ENCODE data around the gene GPD1L. TPM values are rescaled to one million over a fixed set of nuclear protein-coding genes. Genes with fewer than 3 reads are reported as not detected.
"Not testable (repeated sequence)": the region's sequence is repeated elsewhere in the genome, so short reads cannot be mapped to it uniquely, and the experiment has no call there.

Gene GPD1L
- total RNA-seq, 1 donor from 2014 or later, result 77.9 TPM

- no peaks in the 10 kb centered on the region for H3K36me3 ChIP-seq
- intact Hi-C loops (cut with DNase I), result no loop called here
- H3K4me3 ChIP-seq, result peak overlapping the region; percentile 98
- H3K27me3 ChIP-seq (ENCODE audit: low read depth), result no peaks in the 10 kb centered on the region
- H3K27ac ChIP-seq, result peak overlapping the region; percentile 92
- peak; percentile 58 to 71 for ATAC-seq
- H3K9me3 ChIP-seq, result peaks cover 12% of the 10 kb centered on the region
- TF ChIP-seq, protein P1, sequence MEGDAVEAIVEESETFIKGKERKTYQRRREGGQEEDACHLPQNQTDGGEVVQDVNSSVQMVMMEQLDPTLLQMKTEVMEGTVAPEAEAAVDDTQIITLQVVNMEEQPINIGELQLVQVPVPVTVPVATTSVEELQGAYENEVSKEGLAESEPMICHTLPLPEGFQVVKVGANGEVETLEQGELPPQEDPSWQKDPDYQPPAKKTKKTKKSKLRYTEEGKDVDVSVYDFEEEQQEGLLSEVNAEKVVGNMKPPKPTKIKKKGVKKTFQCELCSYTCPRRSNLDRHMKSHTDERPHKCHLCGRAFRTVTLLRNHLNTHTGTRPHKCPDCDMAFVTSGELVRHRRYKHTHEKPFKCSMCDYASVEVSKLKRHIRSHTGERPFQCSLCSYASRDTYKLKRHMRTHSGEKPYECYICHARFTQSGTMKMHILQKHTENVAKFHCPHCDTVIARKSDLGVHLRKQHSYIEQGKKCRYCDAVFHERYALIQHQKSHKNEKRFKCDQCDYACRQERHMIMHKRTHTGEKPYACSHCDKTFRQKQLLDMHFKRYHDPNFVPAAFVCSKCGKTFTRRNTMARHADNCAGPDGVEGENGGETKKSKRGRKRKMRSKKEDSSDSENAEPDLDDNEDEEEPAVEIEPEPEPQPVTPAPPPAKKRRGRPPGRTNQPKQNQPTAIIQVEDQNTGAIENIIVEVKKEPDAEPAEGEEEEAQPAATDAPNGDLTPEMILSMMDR (IDR thresholded peaks at IDR 0.05), result no peak
- peaks cover 44% of the 10 kb centered on the region for H3K4me1 ChIP-seq
- DNase-seq, result peak; percentile 89
Measured at GRCh38 chr3:32106929-32107362, 526 bp downstream of the GPD1L start.

DNA sequence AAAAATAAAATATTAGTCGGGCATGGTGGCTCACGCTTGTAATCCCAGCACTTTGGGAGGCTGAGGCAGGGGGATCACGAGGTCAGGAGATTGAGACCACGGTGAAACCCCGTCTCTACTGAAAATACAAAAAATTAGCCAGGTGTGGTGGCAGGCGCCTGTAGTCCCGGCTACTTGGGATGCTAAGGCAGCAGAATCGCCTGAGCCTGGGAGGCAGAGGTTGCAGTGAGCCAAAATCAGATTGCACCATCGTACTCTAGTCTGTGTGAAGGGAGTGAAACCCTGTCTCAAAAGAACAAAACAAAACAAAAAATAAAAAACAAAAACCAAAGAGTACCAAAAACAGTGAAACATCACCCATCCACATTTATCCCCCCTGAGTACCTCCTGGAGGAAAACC is 1.8 kb downstream of the GPD1L start:
- H3K9me3 ChIP-seq; H3K36me3 ChIP-seq; ATAC-seq; intact Hi-C loops (cut with DNase I); H3K27me3 ChIP-seq (ENCODE audit: low read depth); DNase-seq: not testable (repeated sequence)
- H3K4me1 ChIP-seq, result peaks cover 46% of the 10 kb centered on the region
- peak overlapping the region; percentile 92 for H3K27ac ChIP-seq
- H3K4me3 ChIP-seq, result peak overlapping the region; percentile 98

DNA sequence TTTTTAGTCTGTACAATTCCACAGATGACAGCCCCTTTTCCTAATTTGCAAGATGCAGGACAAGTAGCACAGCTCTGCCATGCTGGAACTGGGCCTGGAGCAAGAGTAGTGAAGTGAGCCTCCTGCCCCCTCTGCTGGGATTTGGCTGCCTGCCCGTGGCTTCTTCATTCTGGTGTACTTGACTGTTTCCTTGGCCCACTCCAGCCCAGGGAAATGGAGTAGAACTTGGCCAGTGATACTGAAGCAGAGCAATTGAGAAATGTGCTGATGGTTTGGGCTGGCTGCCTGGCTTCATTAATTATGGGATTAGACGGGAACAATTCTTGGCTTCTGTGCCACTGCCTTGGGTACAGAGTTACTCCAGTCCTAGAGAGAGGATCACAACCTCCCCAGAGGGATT is 2.8 kb downstream of the GPD1L start:
- peaks cover 46% of the 10 kb centered on the region for H3K4me1 ChIP-seq
- no peak overlapping the region for H3K4me3 ChIP-seq
- DNase-seq, result peak; percentile 89
- no peaks in the 10 kb centered on the region for H3K36me3 ChIP-seq
- TF ChIP-seq, protein P1 (IDR thresholded peaks at IDR 0.05), result no peak
- H3K27me3 ChIP-seq (ENCODE audit: low read depth), result no peaks in the 10 kb centered on the region
- H3K27ac ChIP-seq, result peak overlapping the region; percentile 92
- H3K9me3 ChIP-seq, result no peaks in the 10 kb centered on the region
- intact Hi-C loops (cut with DNase I), result no loop called here
- ATAC-seq, result peak; percentile 34 to 39

DNA sequence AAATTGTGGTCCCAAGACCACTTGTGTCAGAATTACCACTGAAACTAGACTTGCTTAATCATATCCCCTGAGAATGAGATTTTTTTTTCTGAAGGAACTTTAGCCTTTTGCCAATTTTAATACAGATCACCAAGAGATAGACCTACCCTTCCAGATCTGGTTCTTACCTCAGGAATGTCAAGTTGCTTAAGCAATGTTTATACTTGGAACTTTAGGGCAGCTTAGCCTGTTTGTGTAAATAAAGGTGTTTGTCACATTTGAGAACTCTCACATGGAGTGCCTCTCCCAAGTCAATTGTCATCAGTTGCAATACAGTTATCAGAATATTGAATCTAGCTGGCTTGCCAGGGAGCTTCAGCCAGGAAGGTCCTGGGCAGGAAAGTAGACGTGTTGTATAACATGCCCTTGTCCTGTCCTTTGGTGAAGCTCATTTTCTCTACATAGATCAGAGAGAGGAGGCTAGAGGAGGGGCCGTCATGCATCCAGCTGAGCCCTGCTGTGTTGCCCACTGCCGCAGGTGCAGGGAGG is 3.9 kb downstream of the GPD1L start:
- peak overlapping the region; percentile 92 for H3K27ac ChIP-seq

GRCh38 chr3:32111560-32111959 is 5.1 kb downstream of the GPD1L start:
- H3K36me3 ChIP-seq, result no peaks in the 10 kb centered on the region
- no peak overlapping the region for H3K4me3 ChIP-seq
- intact Hi-C loops (cut with DNase I), result no loop called here
- DNase-seq (no peak), ATAC-seq (no peak)
- H3K27ac ChIP-seq, result no peak overlapping the region
- no peaks in the 10 kb centered on the region for H3K27me3 ChIP-seq (ENCODE audit: low read depth)
- H3K9me3 ChIP-seq, result no peaks in the 10 kb centered on the region
- TF ChIP-seq, protein P1 (IDR thresholded peaks at IDR 0.05), result no peak
- peaks cover 51% of the 10 kb centered on the region for H3K4me1 ChIP-seq

More for the DNA sequence above, 3.9 kb downstream of the GPD1L start:
- Histone ChIP-seq H3K9me3 (no peaks in the 10 kb centered on the region), H3K4me1 (peaks cover 46% of the 10 kb centered on the region), H3K27me3 (ENCODE audit: low read depth) (no peaks in the 10 kb centered on the region), H3K36me3 (no peaks in the 10 kb centered on the region), H3K4me3 (no peak overlapping the region)
- peak in 1 of 2 donors; percentile 9 for ATAC-seq
- TF ChIP-seq, protein P1 (IDR thresholded peaks at IDR 0.05), result no peak
- DNase-seq, result no peak
- intact Hi-C loops (cut with DNase I), result no loop called here

- intact Hi-C loops (cut with DNase I), result no loop called here
- H3K36me3 ChIP-seq, result no peaks in the 10 kb centered on the region
- no peaks in the 10 kb centered on the region for H3K9me3 ChIP-seq
- no peak overlapping the region for H3K4me3 ChIP-seq
- H3K27ac ChIP-seq, result no peak overlapping the region
- no peaks in the 10 kb centered on the region for H3K27me3 ChIP-seq (ENCODE audit: low read depth)
- peaks cover 48% of the 10 kb centered on the region for H3K4me1 ChIP-seq
- TF ChIP-seq, protein P1 (IDR thresholded peaks at IDR 0.05), result no peak
- DNase-seq, result no peak
- ATAC-seq, result no peak
Measured at GRCh38 chr3:32113566-32113965, 7.1 kb downstream of the GPD1L start.

Measured in lower lobe of right lung (tissue), 2 donors.